Skin epidermis (tissue), 12 donors: ENCODE results near the gene ELOVL4.
A peak's percentile ranks its signal among the peaks of the same experiment; 100 is the strongest.

Experiments used
- H3K27ac ChIP-seq, 21 experiments: fragments of 200-600 bp; sonication (generic) in 11 of 21; one replicate each; pipeline ENCODE4 v1.5.0; 2020; ENCODE audit warnings: mild to moderate bottlenecking in 3 of 21, inconsistent platforms in 2 of 21, moderate library complexity in 2 of 21
- H3K4me3 ChIP-seq, 7 experiments: fragments of 200-600 bp; sonication (generic) in 2 of 7; one replicate each; pipeline ENCODE4 v1.5.0; 2020; ENCODE audit warnings: inconsistent platforms in 2 of 7, mild to moderate bottlenecking in 2 of 7, moderate library complexity in 1 of 7

ELOVL4 gene

GRCh38 chr6:79947191-79948186 is at the start of gene ELOVL4:
Gene ELOVL4, minus strand, starts transcription at chr6:79947553. Its CDS starts 274 bp downstream, at chr6:79947279.
- peak within 1 kb of the TSS; percentile 42 to 72 (median 56) for H3K4me3 ChIP-seq

GRCh38 chr6:79993911-79994309 is 46.6 kb upstream of the ELOVL4 start:
- Histone ChIP-seq H3K4me3 (no peak overlapping the region), H3K27ac (no peak overlapping the region)

More at GRCh38 chr6:79947191-79948186, at the start of gene ELOVL4:
- H3K27ac ChIP-seq, result peak within 1 kb of the TSS in 18 of 21 experiments; percentile 0 to 76 (median 59)

- Histone ChIP-seq H3K4me3 (no peak overlapping the region), H3K27ac (no peak overlapping the region)
Observed at GRCh38 chr6:79993012-79993910, 45.9 kb upstream of the ELOVL4 start.

- H3K4me3 ChIP-seq, result no peak overlapping the region
- H3K27ac ChIP-seq, result no peak overlapping the region
Observed at GRCh38 chr6:79989641-79990040, 42.3 kb upstream of the ELOVL4 start.

GRCh38 chr6:79985128-79985527 is 37.8 kb upstream of the ELOVL4 start:
- peak overlapping the region in 9 of 21 experiments; percentile 17 to 76 (median 42) for H3K27ac ChIP-seq
- no peak overlapping the region for H3K4me3 ChIP-seq

- H3K27ac ChIP-seq, result peak overlapping the region in 10 of 21 experiments; percentile 5 to 76 (median 44)
- H3K4me3 ChIP-seq, result no peak overlapping the region
Observed at GRCh38 chr6:79984261-79984660, 36.9 kb upstream of the ELOVL4 start.

GRCh38 chr6:79981652-79982051 is 34.3 kb upstream of the ELOVL4 start:
- H3K4me3 ChIP-seq, result no peak overlapping the region
- peak overlapping the region in 2 of 21 experiments; percentile 11 to 21 for H3K27ac ChIP-seq

GRCh38 chr6:79971193-79971592 is 23.8 kb upstream of the ELOVL4 start:
- Histone ChIP-seq H3K4me3 (no peak overlapping the region), H3K27ac (no peak overlapping the region)

GRCh38 chr6:79969784-79970183 is 22.4 kb upstream of the ELOVL4 start:
- H3K4me3 ChIP-seq, result no peak overlapping the region
- H3K27ac ChIP-seq, result no peak overlapping the region

- no peak overlapping the region for H3K4me3 ChIP-seq
- H3K27ac ChIP-seq, result no peak overlapping the region
Observed at GRCh38 chr6:79967178-79967577, 19.8 kb upstream of the ELOVL4 start.

- H3K4me3 ChIP-seq, result no peak overlapping the region
- H3K27ac ChIP-seq, result no peak overlapping the region
Observed at GRCh38 chr6:79964607-79965081, 17.3 kb upstream of the ELOVL4 start.

- Histone ChIP-seq H3K4me3 (no peak overlapping the region), H3K27ac (no peak overlapping the region)
Observed at GRCh38 chr6:79954849-79955248, 7.5 kb upstream of the ELOVL4 start.

GRCh38 chr6:79949233-79949632 is 1.9 kb upstream of the ELOVL4 start:
- Histone ChIP-seq H3K4me3 (no peak overlapping the region), H3K27ac (no peak overlapping the region)

GRCh38 chr6:79946272-79947190 is 822 bp downstream of the ELOVL4 start:
- peak overlapping the region; percentile 42 to 72 (median 56) for H3K4me3 ChIP-seq

GRCh38 chr6:79943133-79943532 is 4.2 kb downstream of the ELOVL4 start:
- Histone ChIP-seq H3K4me3 (no peak overlapping the region), H3K27ac (no peak overlapping the region)

More at GRCh38 chr6:79946272-79947190, 822 bp downstream of the ELOVL4 start:
- H3K27ac ChIP-seq, result peak overlapping the region in 18 of 21 experiments; percentile 0 to 76 (median 59)

GRCh38 chr6:79941489-79942151 is 5.7 kb downstream of the ELOVL4 start:
- Histone ChIP-seq H3K27ac (no peak overlapping the region), H3K4me3 (no peak overlapping the region)

- Histone ChIP-seq H3K27ac (no peak overlapping the region), H3K4me3 (no peak overlapping the region)
Observed at GRCh38 chr6:79928478-79928998, 18.8 kb downstream of the ELOVL4 start.

- Histone ChIP-seq H3K27ac (no peak overlapping the region), H3K4me3 (no peak overlapping the region)
Observed at GRCh38 chr6:79927758-79928157, 19.6 kb downstream of the ELOVL4 start.
